Activated effector memory CD4-positive, alpha-beta T cell treated with anti-CD3 and anti-CD28 coated beads, Interleukin-2, amount 50 U/mL, for 16 hours (primary cell): ENCODE measurements around the gene MRTFA.
"Not testable (repeated sequence)": the region's sequence is repeated elsewhere in the genome, so short reads cannot be mapped to it uniquely, and the experiment has no call there.

Experiments used
- DNase-seq: peaks from one replicate; pipeline ENCODE4 v3.0.0-alpha.2; 2020

MRTFA gene

GRCh38 chr22:40636380-40637182 lies at the start of gene MRTFA:
Gene MRTFA, minus strand, starts transcription at chr22:40636719.
- peak; percentile 100 for DNase-seq

GRCh38 chr22:40685406-40685805 lies 48.9 kb upstream of the MRTFA start:
- no peak for DNase-seq

GRCh38 chr22:40684728-40685127 lies 48.2 kb upstream of the MRTFA start:
- no peak for DNase-seq

- no peak for DNase-seq
These were observed 44.9 kb upstream of the MRTFA start for GRCh38 chr22:40681451-40681850.

DNA sequence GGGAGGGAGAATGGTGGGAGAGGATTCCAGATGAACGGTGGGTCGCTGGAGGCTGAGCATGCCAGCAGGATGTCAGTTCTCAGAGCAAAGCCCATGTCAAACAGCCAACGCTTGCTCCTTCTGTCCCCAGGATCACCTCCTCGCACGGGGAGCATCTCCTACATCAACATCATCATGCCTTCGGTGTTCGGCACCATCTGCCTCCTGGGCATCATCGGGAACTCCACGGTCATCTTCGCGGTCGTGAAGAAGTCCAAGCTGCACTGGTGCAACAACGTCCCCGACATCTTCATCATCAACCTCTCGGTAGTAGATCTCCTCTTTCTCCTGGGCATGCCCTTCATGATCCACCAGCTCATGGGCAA lies 44.3 kb upstream of the MRTFA start:
- no peak for DNase-seq

- no peak for DNase-seq
These were observed 43.7 kb upstream of the MRTFA start for GRCh38 chr22:40679964-40680818.

DNA sequence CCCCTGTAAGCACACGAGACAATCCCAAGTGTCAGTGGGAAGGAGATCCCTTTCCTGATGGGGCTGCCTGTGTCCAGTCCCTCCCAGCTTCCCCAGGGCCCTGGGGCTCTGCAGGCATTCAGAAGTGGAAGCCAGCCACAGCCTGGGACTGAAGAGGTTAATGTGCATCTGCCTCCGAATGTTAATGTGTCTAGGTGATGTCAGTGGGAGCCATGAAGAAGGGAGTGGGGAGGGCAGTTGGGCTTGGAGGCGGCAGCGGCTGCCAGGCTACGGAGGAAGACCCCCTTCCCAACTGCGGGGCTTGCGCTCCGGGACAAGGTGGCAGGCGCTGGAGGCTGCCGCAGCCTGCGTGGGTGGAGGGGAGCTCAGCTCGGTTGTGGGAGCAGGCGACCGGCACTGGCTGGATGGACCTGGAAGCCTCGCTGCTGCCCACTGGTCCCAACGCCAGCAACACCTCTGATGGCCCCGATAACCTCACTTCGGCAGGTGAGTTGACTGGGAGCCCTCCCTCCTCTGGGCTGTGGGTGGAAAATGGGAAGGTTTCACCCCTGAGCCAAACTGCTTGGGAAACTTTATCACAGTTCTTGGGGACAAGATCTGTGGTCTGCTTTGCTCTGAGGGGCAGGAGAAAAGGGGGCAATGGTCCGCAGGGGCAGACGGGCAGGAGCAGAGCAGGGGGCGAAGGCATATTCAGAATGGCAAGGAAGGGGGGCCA lies 42.9 kb upstream of the MRTFA start, which contains the start of gene MCHR1:
MCHR1 (plus strand) TSS at position 236 of the 715 bp plus-strand sequence; CDS start at position 405, 169 bp downstream.
- DNase-seq, result no peak

- no peak for DNase-seq
These were observed 42.2 kb upstream of the MRTFA start for GRCh38 chr22:40678493-40679248.

GRCh38 chr22:40676644-40677043 lies 40.1 kb upstream of the MRTFA start:
- DNase-seq, result no peak

DNA sequence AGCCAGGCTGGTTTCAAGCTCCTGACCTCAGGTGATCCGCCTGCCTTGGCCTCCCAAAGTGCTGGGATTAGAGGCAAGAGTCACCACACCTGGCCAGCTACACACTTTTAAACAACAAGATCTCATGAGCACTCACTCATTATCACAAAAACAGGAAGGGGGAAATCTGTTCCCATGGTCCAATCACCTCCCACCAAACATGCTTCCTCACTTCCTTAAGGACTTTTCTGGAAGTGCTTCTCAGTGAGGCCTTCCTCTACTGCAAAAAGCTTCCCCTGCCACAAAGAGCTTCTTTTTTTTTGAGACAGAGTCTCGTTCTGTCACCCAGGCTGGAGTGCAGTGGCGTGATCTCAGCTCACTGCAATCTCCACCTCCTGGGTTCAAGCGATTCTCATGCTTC lies 39.6 kb upstream of the MRTFA start:
- not testable (repeated sequence) for DNase-seq

DNA sequence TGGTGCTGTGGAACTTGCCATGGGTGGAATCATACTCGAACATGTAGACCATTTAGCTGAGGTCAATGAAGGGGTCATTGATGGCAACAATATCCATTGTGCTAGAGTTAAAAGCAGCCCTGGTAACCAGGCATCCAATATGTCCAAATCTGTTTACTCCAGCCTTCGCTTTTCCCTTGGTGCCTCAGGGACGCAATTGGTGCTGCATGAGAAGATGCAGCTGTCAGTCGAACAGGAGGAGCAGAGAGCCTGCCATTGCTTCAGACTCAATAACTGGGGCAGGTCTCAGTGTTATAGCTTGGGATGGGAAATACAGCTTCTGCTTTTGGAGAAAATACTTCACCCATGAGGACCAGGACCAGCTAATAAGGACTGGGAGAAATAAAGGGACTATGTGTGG lies 37.8 kb upstream of the MRTFA start:
- no peak for DNase-seq

GRCh38 chr22:40673017-40673416 lies 36.5 kb upstream of the MRTFA start:
- DNase-seq, result no peak

GRCh38 chr22:40671796-40672360 lies 35.4 kb upstream of the MRTFA start:
- no peak for DNase-seq

DNA sequence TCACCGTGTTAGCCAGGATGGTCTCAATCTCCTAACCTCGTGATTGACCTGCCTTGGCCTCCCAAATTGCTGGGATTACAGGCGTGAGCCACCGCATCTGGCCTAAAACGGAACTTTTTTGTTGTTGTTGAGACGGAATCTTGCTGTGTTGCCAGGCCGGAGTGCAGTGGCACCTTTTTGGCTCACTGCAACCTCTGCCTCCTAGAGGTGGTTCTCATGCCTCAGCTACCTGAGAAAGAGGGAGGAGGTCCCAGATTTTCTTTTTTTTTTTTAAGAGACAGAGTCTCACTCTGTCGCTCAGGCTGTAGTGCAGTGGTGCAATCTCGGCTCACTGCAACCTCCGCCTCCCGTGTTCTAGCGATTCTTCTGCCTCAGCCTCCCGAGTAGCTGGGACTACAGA lies 34.9 kb upstream of the MRTFA start:
- DNase-seq, result no peak

- DNase-seq, result no peak
These were observed 33.5 kb upstream of the MRTFA start for GRCh38 chr22:40670058-40670457.

DNA sequence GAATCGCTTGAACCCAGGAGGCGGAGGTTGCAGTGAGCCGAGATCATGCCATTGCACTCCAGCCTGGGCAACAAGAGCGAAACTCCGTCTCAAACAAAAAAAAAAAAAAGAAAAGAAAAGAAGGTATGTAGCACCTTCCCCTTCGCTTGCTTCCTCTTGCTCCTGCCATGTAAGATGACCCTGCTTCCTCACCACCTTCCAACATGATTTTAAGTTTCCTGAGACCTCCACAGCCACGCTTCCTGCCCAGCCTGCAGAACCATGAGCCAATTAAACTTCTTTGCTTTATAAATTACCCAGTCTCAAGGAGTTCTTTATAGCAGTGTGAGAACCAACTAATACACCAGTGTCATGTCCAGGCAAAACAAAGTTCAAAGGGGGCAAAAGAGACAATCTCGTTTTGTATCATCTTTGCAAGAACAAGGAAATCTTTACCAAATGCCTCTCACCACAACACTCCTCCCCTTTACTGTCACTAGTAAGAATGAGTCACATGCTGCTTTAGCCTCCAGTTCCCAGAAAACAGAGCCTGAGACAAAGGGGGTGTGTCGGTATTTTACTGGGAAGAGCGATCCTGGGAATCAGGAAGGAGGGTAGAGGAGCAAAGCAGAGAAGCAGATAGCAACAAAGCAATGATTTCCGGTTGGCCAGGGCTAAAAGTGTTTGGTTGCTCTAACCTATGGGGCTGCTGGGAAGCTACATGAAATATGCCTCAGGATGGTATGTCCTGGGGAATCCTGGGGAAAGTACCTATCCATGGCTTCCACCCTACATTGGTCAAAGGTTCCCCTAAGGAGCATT lies 32.3 kb upstream of the MRTFA start:
- DNase-seq, result no peak

GRCh38 chr22:40666151-40666848 lies 29.8 kb upstream of the MRTFA start:
- DNase-seq, result no peak

- DNase-seq, result no peak
These were observed 28.8 kb upstream of the MRTFA start for GRCh38 chr22:40665312-40665711.

DNA sequence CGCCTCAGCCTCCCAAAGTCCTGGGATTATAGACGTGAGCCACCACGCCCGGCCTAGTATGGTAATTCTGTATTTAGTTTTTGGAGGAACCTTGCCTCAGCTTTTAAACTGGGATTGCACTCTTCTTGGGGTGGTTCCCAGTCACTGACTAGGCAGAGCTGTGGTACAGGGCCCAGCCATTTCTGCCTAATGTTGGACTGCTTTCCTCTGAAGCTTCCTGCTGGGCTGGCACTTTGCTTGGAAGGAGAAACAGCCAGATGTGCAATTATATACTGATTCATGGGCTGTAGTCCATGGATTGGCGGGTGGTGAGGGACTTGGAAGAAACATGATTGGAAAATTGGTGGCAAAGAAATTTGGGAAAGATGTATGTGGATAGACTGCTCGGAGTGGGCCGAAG lies 25.2 kb upstream of the MRTFA start:
- DNase-seq, result no peak

- DNase-seq, result no peak
These were observed 24.2 kb upstream of the MRTFA start for GRCh38 chr22:40660730-40661129.

- DNase-seq, result no peak
These were observed 22.6 kb upstream of the MRTFA start for GRCh38 chr22:40659166-40659565.
